ENCODE data around the gene SGPL1.

The SGPL1 gene

GRCh38 chr10:70887804-70888800, 72.4 kb downstream of the SGPL1 start, which contains the start of gene PCBD1:
Gene PCBD1 (minus strand): TSS chr10:70888565. CDS start chr10:70888533, 32 bp downstream.
- H3K4me2 ChIP-seq: peak within 1 kb of the TSS; percentile 33
- H2AFZ ChIP-seq (ENCODE audit: low read depth): peak within 1 kb of the TSS; percentile 79
- H3K27me3 ChIP-seq (ENCODE audit: insufficient read depth, low read depth): no peaks in the 10 kb centered on the region
- H3K36me3 ChIP-seq (ENCODE audit: insufficient read depth): no peaks in the 10 kb centered on the region
- no peaks in the 10 kb centered on the region for H3K79me2 ChIP-seq (ENCODE audit: insufficient read depth, low read depth)
- H3K9ac ChIP-seq: peak within 1 kb of the TSS; percentile 30; the same call in 1 of the 2 replicates
- no peaks in the 10 kb centered on the region for H4K20me1 ChIP-seq (ENCODE audit: insufficient read depth)
- H3K4me3 ChIP-seq (IDR thresholded peaks at IDR 0.05; ENCODE audit: insufficient read depth, low read depth, low read length): no peak within 1 kb of the TSS
- TF ChIP-seq CTCF (conservative IDR thresholded peaks at IDR 0.05; ENCODE audit: low read depth, low read length): no peak
- peaks cover 7% of the 10 kb centered on the region for H3K4me1 ChIP-seq (ENCODE audit: low read depth, poor library complexity, severe bottlenecking)
- no peak within 1 kb of the TSS for H3K27ac ChIP-seq

GRCh38 chr10:70889291-70889690, 73.5 kb downstream of the SGPL1 start:
- Histone ChIP-seq H3K36me3 (ENCODE audit: insufficient read depth) (no peaks in the 10 kb centered on the region), H3K4me2 (peak overlapping the region; percentile 33; the same call in 1 of the 2 replicates), H3K27me3 (ENCODE audit: insufficient read depth, low read depth) (no peaks in the 10 kb centered on the region), H4K20me1 (ENCODE audit: insufficient read depth) (no peaks in the 10 kb centered on the region), H3K4me1 (ENCODE audit: low read depth, poor library complexity, severe bottlenecking) (peaks cover 7% of the 10 kb centered on the region), H3K4me3 (IDR thresholded peaks at IDR 0.05; ENCODE audit: insufficient read depth, low read depth, low read length) (no peak overlapping the region), H2AFZ (ENCODE audit: low read depth) (no peak overlapping the region), H3K27ac (no peak overlapping the region), H3K9ac (no peak overlapping the region), H3K79me2 (ENCODE audit: insufficient read depth, low read depth) (no peaks in the 10 kb centered on the region)
- no peak for TF ChIP-seq CTCF (conservative IDR thresholded peaks at IDR 0.05; ENCODE audit: low read depth, low read length)

- Histone ChIP-seq H2AFZ (ENCODE audit: low read depth) (no peak overlapping the region), H3K79me2 (ENCODE audit: insufficient read depth, low read depth) (no peaks in the 10 kb centered on the region), H3K4me1 (ENCODE audit: low read depth, poor library complexity, severe bottlenecking) (peaks cover 7% of the 10 kb centered on the region), H3K4me3 (IDR thresholded peaks at IDR 0.05; ENCODE audit: insufficient read depth, low read depth, low read length) (no peak overlapping the region), H3K27ac (no peak overlapping the region), H3K4me2 (no peak overlapping the region), H3K36me3 (ENCODE audit: insufficient read depth) (no peaks in the 10 kb centered on the region), H3K9ac (no peak overlapping the region), H4K20me1 (ENCODE audit: insufficient read depth) (no peaks in the 10 kb centered on the region), H3K27me3 (ENCODE audit: insufficient read depth, low read depth) (no peaks in the 10 kb centered on the region)
- TF ChIP-seq CTCF (conservative IDR thresholded peaks at IDR 0.05; ENCODE audit: low read depth, low read length): no peak
These were observed 75.2 kb downstream of the SGPL1 start for GRCh38 chr10:70890917-70891431.

GRCh38 chr10:70891627-70892026, 75.9 kb downstream of the SGPL1 start:
- no peaks in the 10 kb centered on the region for H4K20me1 ChIP-seq (ENCODE audit: insufficient read depth)
- no peaks in the 10 kb centered on the region for H3K36me3 ChIP-seq (ENCODE audit: insufficient read depth)
- no peak overlapping the region for H3K9ac ChIP-seq
- no peaks in the 10 kb centered on the region for H3K27me3 ChIP-seq (ENCODE audit: insufficient read depth, low read depth)
- peaks cover 7% of the 10 kb centered on the region for H3K4me1 ChIP-seq (ENCODE audit: low read depth, poor library complexity, severe bottlenecking)
- H3K27ac ChIP-seq: no peak overlapping the region
- H2AFZ ChIP-seq (ENCODE audit: low read depth): no peak overlapping the region
- H3K4me2 ChIP-seq: no peak overlapping the region
- no peak for TF ChIP-seq CTCF (conservative IDR thresholded peaks at IDR 0.05; ENCODE audit: low read depth, low read length)
- H3K79me2 ChIP-seq (ENCODE audit: insufficient read depth, low read depth): no peaks in the 10 kb centered on the region
- H3K4me3 ChIP-seq (IDR thresholded peaks at IDR 0.05; ENCODE audit: insufficient read depth, low read depth, low read length): no peak overlapping the region
